NCI-H1930 (cell line): Measurements from ENCODE around the gene PHF1.

Experiments used
- DNase-seq, 2 experiments: peaks; one replicate each; lab custom pipeline; 2025; lab: John Stamatoyannopoulos, UW

PHF1 gene

DNA sequence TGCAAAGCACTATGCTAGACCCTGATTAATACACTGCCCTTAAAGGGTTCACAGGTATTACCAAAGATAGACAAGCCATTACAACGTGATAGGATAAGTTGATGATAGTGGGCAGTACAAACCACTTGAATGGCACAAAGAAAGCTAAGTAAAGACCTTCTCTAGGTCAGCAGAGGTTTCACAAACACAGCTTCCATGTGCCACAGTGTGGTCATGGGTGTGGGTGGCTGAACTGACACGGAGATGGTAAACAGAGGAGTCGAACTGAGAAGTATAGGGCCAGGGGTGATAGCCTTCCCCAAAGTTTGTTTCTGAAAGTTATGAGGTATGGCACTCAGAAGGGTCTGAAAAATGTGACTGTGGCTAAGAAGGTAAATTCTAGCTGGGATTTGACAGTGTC is 47.9 kb downstream of the PHF1 start:
- DNase-seq = no peak

DNA sequence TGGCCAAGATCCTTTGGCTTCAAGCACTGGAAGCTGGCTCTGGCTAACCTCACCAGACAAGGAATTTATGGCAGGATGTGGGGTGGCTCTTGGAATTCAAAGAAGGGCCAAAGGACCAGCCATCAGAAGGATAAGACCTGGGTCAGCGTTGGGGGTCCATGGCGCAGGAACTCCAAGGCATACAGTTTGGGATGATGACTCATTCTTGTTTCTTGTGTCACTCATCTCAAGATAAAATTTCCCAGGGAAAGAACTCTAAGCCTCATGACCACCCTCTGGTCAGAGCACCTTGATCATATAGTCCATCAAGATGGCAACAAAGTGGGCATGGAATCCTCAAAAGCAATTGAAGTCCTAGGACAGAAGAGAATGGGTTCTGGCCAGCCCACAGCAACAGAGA is 48.4 kb downstream of the PHF1 start:
- DNase-seq = no peak
